Inferior parietal cortex (tissue), 1 donor: ENCODE data around the gene SSRP1.

Experiments used
- DNase-seq: peaks from one replicate; pipeline ENCODE4 v3.0.0-alpha.2; 2016; ENCODE audit errors: extremely low spot score

The SSRP1 gene

DNA sequence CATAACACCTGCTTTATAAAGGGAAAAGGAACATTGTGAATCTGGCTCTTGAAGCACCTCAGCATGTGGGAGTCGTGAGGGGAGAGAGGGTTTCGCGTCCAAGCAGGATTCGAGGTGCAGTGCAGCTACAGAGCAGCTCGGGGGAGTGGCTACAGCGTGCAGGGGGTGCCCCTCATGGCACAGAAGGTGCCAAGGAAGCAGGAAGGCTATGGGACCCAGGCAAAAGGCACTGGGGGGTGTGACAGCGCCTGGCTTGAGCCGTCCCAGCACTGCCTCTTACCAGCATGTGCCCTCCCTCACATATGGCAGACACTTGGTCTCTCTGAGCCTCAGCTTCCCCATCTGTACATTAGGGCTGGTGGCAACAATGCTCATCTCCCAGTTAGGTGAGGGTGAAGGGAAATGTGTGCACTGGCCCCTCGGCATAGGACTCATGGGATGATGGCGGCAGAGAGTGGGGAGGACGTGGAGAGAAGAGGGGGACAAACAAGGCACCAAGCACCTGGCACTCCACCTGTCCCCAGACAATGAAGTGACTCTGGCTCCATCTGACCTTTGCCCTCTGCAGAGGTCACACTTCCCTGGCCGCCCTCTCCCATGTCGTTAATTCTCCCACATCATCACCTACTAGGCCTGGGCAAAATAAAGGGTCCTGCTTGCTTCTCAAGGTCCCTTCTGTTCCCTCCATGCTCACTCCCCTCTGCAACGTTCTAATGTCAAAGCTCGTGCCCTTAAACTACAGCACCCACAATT is 21.3 kb downstream of the SSRP1 start:
- no peak for DNase-seq

DNA sequence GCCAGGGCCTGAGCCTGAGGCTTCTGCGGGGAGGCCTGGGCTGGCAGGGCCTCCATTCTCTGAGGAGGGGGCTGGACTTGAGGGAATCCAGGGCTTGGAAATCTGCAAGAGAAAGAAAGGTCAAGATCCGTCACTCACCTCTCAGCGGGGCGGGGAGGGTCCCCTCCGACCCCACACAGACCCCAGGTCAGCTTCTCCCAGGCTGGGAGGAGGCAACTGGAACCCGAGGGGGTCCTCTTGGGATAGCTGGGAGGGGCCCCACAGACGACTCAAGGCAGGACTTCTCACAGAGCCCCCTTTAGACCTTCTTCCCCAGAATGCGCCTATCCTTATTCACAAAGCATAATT is 21.9 kb downstream of the SSRP1 start:
- no peak for DNase-seq

DNA sequence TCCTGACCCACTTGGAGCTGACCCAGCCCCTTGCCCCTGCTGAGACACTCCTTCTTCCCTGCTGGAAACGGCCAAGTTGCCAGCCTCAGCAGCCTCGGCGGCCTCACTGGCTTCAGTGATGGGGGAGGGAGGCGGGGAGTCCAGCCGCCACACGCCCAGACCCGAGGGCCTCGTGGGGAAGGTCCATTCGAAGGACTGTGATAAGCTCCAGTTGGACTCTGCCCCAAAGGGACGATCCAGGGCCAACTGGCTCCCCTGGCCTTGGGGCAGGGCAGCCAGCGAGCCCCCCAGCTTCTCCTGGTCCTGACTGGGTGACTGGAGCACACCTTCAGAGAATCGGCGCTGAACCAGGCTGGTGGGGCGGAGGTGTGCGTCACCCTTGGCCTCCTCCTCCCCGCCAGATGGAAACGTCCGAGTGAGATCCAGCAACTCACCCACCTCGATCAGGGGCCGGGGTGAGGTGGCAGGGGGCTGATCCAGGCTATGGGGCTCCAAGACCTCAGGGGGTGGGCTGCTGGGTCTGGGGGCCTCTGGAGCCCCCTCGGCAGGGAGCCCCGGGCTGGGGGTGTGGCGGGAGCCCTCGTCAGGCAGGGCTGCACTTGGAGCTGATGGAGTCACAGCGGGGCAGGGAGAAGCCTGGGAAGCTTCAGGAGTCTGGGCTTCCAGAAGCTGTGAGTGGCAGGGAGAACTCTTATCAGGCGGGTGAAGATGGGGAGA is 22.5 kb downstream of the SSRP1 start:
- DNase-seq: no peak

DNA sequence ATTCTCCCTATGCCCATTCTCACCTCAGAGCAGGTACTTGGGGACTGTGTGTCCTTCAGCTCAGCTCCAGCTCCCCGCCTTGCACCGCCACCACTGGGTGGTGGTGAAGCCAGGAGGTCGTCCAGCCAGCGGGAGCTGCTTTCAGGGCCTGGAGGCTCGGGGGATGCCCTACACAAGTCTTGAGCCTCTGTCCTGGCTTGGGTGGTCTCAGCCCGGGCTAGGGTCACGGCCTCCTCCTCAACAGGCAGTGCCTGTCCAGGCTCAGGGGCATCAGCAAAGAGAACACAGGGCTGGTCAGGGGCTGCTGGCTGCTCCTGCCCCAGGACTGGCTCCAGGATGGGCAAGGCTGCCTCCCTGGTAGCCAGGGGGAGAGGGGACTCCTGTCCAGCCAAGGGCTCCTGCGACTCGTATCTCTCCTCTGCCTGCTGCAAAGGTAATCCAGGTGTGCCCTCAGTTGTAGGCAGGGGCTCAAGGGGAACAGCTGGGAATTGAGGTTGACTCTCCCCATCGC is 23.1 kb downstream of the SSRP1 start:
- no peak for DNase-seq

DNA sequence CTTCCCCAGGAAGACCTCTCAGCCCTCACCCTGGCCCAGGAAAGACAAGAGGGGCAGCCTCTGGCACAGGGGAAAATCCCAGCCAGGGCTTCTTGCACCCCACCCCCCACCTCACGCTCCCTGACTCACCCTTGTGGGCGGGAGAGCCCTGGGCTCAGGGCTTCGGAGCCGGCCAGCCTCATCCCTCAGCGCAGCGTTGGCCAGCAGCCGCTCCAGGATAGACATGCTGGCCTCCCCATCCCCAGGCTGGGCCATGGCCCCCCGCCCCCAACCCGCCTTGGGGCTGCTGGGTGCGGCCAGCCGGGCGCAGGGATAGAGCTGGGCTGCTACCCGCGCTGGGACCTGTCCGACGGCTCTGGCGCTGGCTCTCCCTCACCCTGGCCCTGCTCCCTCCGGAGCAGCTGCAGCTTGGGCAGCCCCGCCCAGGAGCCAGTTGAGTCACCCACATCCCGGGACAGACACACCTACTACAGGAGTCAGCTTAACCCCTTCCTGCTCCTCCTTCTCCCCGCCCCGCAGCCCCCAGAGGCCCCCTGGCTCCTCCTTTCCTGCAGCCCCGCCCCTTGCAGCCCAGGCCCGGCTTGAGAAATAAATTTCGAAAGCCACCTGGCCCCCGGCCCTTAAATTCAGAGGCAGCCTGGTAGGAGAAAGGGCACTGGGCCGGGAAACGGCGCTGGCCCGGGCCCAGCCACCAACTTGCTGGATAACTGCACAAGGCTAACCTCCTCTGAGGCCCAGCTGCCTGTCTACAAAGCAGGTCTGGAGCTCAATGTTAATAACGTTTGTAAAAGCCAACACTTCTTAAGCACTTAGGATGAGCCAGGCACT is 24.4 kb downstream of the SSRP1 start:
- no peak for DNase-seq

DNA sequence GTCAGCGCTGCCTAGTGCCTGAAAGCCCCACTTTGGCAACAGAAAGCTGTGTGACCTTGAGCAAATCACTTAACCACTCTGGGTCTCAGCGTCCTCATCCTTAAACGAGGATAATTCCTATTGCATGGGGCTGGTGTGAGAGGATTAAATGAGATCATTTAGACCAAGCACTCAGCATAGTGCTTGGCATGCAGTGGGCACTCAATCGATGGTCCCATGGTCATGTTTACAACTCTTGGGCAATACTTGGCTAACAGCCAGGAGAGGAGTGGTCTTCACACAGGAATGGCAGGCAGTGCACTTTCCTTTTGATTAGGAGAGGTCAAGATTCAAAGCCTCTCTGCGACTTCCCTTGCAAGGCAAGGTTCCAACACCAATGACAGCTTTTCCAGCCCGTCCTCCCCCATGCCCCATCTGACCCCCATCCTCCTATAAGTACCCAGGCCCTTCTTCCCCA is 25.0 kb downstream of the SSRP1 start:
- DNase-seq: no peak

DNA sequence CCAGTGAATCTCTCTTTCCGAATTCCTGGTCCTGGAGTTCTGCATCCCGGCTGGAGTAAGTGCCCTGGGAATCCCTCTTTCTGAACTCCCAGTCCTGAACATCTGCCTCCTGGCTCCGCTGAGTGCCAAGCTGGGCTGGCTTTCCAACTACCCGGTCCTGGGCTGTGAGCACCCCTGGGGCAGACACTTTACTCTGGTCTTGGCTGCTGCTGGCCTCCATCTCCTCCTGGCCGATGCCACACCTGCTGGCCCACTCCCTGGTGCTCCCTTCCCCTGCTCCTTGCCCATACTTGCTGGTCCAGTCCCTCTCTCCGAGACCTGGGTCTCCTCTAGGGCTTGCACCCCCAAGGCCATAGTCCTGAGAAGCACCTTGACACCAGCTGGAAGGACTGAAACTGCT is 25.6 kb downstream of the SSRP1 start:
- DNase-seq: no peak

DNA sequence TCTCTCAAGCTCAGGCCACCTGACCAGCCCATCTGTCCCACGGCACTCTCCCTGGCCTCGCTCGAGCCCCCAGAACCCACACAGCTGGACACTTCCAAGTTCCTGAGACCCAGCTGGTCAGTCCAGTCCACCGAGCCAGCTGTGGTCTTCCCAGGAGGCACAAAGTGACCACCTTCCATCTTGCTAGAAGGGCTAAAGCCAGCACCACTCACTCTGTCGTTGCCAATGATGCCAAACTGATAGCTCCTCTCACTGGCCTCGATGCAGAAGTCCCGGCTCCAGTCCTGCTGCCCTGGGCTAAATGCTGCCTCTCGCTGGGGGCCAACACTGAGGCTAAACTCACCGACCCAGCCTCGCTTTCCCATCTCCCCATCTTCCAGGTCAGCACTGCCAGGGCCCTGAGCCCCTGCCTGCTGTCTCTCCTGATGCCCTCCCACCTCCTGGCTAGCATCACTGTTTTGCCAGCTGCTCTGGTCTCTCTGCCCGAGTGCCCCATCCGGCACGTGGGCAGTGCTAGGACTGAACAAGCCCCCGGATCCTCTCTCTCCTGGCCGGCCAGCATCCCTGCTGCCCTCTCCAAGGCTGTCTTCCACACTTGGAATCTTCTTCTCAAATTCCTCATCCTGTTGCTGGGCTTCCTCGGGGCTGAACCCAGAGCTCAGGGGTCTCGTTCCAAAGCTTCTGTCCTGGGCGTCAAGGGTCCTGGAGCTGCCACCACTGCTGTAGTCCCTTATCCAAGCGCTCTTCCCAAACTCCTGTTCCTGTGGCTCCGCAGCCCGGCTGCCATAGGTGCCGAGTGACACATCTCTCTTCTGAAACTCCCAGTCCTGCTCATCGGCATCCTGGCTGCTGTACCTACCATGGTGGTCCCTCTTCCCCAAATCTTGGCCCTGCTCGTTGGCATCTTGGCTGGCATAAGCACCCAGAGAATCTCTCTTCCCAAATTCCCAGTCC is 26.3 kb downstream of the SSRP1 start:
- no peak for DNase-seq

DNA sequence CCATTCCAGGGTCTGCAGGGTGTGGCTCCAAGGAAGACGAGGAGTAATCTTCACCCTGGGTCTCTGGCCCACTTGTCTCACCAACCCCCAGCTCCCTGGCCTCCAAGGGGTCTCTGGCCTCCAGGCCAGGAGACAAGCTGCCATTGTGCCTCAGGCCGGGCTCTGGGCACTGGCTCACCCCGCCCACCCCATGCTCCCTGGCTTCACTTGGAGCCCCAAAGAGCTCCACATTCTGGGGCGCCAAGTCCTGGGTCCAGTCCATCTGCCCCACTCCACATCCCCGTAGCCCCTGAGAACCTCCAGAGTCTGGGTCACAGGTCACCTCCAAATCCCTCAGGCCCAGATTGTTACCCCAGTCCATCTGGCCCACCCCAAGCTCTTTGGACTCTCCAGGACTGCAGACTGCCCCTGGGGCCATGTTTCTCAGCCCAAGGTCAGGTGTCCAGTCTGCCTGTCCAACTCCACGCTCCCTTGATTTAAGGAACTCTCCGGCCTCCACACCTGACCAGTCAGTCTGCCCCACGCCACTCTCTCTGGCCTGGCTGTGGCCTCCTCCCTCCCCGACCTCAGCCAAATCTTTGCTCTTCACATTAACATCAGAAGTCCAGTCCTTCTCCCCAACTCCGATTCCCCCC is 27.1 kb downstream of the SSRP1 start:
- no peak for DNase-seq

DNA sequence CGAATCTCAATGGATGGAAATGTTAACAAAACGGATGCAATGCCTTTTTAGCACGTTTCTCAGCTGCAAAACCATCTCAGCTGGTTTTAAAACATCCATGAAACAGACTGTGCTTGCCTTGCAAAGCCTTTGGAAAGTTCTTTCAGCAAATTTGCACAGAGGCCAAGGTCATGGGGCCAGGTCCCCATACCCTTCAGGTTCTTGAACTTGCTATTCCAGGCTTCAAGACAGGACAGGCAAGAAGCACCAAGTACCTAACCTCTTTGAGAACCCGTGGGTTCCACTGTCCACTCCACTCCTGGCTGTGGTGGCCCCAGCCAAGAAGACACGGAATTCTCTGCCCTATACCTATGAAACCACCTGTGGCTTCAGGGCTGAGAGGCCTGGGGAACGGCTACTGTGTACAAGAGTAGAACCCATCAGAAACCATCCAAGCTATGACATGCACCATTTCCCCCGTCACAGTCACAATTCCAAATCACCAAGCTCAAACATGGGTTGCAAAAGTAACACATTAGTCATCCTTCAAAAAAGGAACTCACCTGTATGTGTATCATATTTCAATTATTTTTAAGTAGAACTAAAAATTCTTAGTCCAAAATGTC is 27.9 kb downstream of the SSRP1 start:
- no peak for DNase-seq

DNA sequence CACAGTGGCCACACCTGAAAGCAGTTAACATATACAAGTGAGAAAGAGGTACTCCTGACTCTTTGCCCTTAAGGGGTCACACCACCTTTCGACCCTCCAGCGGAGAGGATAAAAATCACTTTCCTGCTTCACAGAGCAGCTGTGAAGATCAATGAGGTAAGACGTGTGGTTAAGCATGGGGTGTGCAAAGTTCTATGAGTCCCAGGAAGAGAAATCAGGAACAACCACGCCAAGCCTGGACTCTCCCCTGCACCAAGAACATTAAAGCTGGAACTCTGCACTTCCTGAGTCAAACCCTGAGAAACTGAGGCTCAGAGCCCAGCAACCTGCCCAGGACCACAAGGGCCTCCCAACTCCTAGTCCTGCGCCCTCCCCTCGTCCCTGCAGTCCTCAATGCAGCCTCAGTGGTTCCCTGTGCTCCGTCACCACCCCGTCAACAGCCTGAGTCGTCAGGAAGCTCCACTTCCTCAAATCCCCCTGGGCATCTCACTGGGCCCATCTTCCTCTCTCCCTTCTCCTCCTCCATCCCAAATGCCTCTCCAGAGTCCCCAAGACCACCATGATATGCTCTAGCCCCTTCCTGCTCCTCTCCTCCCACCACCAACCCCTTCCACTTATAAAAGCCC is 28.6 kb downstream of the SSRP1 start:
- no peak for DNase-seq

DNA sequence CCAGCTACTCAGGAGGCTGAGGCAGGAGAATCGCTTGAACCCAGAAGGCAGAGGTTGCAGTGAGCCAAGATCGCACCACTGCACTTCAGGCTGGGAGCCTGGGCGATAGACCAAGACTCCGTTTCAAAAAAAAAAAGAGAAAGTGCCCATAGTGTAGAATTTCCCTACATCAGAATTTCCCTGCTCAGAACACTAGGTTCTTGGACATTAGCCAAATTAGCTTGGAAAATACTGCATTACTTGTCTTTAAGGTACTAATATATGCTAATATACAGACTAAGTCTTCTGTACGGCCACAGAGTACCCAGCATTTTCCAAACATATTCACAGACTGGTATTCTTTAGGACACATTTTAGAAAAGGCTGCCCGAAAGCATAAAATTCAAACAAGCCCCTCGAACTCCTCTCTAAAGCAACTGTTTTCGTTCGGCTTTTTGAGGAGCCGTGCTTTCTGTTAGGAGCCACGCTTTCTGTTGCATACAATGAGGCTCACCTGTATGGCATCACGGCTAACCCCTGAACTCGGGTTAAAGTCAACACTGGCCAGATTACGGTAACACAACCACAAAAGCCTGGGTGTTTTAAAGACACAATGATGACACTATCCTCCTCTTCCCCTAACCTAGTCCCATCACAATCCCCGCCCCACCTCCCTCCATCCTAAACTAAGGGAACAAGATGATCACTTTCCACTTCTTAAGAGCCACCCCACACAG is 29.4 kb downstream of the SSRP1 start:
- DNase-seq: no peak

DNA sequence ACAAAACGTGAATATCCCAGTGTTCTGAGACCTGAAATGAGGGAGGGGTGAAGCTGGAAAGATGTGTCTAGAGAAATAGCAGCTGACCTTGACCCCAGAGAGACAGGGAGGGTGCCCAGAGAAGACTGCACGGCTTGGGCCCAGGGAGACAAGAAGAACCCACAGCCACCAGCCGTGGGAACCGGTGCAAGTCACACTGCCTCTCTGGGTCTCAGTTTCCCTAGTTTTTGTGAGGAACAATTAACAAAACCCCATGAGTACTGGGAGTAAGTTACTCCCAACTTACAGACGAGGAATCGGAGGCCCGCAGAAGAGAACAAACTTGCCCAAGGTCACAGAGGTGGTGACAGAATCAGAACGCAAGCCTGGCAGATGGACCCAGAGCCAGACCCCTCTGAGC is 30.2 kb downstream of the SSRP1 start:
- no peak for DNase-seq

DNA sequence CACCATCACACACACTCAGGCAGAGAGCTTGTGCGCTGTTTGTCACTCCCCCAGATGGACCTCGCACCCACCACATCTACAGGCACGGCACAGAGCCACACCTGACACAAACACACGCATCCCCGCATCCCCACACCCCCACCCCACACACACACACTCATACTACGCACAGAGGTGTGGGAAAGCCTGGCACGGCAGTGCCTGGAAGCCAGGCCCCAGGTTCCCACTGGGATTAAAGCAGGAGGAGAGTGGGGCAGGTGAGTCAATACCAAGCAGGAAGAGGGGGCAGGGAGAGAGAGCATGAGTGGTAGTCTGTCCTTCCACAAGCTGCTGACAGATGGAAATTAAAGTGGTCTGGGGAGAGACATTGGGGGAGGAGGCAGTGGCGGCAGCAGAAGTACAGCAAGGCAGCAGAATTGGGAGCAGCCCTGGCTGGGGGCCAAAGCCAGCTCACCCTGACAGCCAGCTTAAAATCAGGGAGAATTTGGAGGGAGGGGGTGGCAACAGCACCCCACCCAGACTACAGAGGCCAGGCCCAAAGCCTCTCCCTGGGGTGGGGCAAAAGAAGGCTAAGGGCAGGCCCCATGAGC is 31.6 kb downstream of the SSRP1 start:
- DNase-seq: no peak

DNA sequence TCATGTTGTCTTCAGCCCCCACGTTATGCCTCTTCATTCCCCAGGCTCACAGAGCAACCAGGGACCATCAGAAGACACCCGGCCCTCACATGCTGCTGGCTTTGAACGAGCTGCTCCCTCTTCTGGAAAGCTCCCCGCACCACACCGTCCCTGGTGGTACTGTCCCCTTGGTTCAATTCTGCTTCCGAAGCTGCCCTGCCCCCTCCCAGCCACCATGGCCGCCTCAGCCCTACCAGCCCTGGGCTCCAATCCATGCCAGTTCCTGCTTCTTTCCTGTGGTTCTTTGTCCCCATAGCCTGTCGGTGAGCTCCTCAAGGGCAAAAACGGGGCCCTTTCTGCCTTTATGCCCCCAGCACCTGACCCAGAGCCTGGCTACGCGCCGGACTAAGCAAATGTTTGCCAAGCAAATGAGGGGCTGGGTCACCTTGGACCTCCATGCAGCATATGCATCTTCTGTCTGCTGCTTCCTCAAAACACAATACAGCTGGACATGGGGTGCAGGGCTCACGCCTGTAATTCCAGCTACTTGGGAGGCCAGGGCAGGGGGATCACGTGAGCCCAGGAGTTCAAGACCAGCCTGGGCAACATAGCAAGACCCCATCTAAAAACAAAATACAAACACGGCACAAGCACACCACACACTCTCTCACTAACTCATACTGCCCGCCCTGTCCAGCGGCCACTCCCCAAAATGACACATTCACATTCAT is 32.3 kb downstream of the SSRP1 start:
- DNase-seq: no peak

DNA sequence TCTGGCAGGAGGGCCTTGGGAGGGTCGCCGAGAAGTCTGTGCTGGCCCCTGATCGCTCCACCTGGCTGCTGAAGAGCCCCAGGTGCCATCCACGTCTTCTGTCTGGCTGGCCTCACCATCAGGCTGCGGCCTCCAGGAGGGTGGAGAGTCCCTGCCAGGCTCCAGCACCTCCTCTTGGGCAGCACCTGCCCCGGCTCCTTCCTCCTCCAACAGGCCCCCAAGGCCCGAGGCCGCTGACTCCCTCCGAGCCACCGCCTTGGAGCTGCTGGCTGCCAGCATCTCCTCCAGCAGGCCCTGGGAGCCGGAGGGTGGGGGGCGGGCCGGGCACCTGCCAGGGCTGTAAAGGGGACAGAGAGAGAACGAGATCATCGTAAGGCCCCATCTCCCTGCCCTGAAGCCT is 33.2 kb downstream of the SSRP1 start:
- no peak for DNase-seq

DNA sequence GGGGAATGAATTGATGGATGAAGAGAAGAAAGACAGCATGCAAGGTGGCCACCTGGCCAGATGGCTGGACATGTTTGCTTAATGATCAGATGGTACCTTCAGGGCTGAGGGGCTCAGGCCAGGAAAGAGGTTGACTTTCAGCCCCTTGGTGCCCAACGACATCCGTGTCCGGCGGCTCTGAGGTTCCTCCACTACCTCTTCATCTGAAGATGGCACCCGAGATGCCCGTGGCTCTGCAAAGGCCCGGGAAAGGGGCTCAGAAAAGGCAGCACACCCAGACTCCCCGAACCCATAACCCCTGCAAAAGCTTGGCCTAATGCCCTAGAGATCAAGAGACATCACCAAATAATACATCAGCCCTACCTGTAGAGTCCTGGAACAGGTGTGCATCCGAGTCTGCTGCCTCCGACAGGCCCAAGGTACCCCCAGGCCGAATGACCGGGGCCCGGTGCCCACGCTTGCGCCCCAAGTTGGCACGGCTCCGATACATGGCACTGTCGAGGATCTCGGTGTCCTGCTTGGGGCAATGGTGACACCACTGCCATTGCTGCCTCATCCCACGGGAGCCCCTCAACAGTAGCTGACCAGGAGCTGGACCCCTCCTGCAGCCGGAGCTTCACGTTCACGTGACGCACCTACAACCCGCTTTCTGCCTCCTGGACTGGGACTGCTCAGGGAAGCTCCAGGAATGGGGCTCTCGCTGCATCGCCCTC is 33.8 kb downstream of the SSRP1 start:
- DNase-seq: no peak

DNA sequence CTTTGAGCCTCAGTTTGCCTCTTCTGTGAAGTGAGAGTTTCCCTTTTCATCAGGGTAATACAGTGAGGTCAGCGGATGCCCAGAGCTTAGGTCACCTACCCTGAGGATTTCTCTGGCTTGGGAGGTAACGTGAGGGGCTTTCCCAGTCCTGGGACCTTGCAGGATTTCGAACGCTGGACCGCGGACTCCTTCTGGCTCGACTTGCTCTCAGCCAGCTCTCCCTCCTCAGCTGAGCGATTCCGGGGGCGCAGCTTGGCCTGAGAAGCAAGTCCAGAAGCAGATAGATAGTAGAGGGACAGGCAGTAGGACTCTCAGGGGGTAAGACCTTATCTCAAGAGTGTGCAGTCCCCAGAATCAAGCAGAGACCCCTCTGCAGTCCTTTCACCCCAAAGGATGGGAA is 34.9 kb downstream of the SSRP1 start:
- DNase-seq: no peak
